Transverse colon (tissue), 4 donors: ENCODE data around the gene KCNN2. TPM values are rescaled to one million over a fixed set of nuclear protein-coding genes. Genes with fewer than 3 reads are reported as not detected.
A peak's percentile ranks its signal among the peaks of the same experiment; 100 is the strongest.

Experiments used
- DNase-seq: peaks from one replicate; pipeline ENCODE4 v3.0.0-alpha.2; 2019
- H3K27ac ChIP-seq, 4 donors: fragments of 200-600 bp; sonication (generic); 2 replicates each; pipeline ENCODE4 v1.5.1; 2016 to 2018; ENCODE audit warnings: inconsistent platforms in 4 of 4
- H3K27me3 ChIP-seq: fragments of 200-600 bp; sonication (generic); 2 replicates; pipeline ENCODE4 v1.5.1; 2017; ENCODE audit warnings: inconsistent platforms
- H3K36me3 ChIP-seq, 4 donors: fragments of 200-600 bp; sonication (generic); 2 replicates each; pipeline ENCODE4 v1.5.1; 2017 to 2019; ENCODE audit warnings: inconsistent platforms in 4 of 4
- H3K4me1 ChIP-seq, 4 donors: fragments of 200-600 bp; sonication (generic); 2 replicates each; pipeline ENCODE4 v1.5.1; 2017 to 2020; ENCODE audit warnings: inconsistent platforms in 4 of 4
- H3K4me3 ChIP-seq, 4 donors: fragments of 200-600 bp; sonication (generic); 1 replicate in 1 of 4; 2 replicates in 3 of 4; pipeline versions ENCODE4 v1.5.1 to v1.6.1; 2017 to 2019; ENCODE audit warnings: inconsistent platforms in 4 of 4
- H3K9me3 ChIP-seq, 2 donors: fragments of 200-600 bp; sonication (generic); 2 replicates each; pipeline ENCODE4 v1.5.1; 2017 to 2019; ENCODE audit warnings: inconsistent platforms in 2 of 2
- CTCF ChIP-seq, 5 experiments: fragments of 200-600 bp in 3 of 5; fragments of 450-650 bp in 2 of 5; sonication (generic) in 3 of 5; IDR thresholded peaks; 1 replicate in 2 of 5; 2 replicates in 3 of 5; pipeline ENCODE4 v1.5.1; 2016 to 2017; ENCODE audit warnings: antibody characterized with exemption in 5 of 5, inconsistent platforms in 3 of 5, mild to moderate bottlenecking in 2 of 5, moderate library complexity in 1 of 5
- EP300 ChIP-seq: sonication (generic); formaldehyde crosslinking; IDR thresholded peaks from one replicate; pipeline ENCODE4 v1.6.1; 2017; ENCODE audit warnings: antibody characterized with exemption, low read depth
- POLR2A ChIP-seq: fragments of 450-650 bp; IDR thresholded peaks from one replicate; pipeline ENCODE4 v1.6.1; 2016; ENCODE audit warnings: antibody characterized with exemption, mild to moderate bottlenecking, moderate library complexity
- POLR2AphosphoS5 ChIP-seq, 3 donors: sonication (generic); formaldehyde crosslinking; IDR thresholded peaks; one replicate each; pipeline ENCODE4 v1.6.1; 2016; ENCODE audit warnings: antibody characterized with exemption in 3 of 3
- WGBS, 2 donors: methylation state at CpG; one replicate each; pipeline ENCODE4 v1.1.5; 2018; ENCODE audit warnings: low coverage in 1 of 2; 5-methylcytosine and 5-hydroxymethylcytosine counted together
- in situ Hi-C, 4 donors: fragments of 200-750 bp; cut with MboI; loops; one replicate each; pipeline versions ENCODE4 v1.15.0 to v1.15.1; 2017; ENCODE audit warnings: low sequenced_read_pairs in 3 of 4, low pct_ligation_motif_present in 1 of 4, low pct_unique_long_range_greater_than_20kb in 1 of 4
- intact Hi-C: fragments of 100-400 bp; cut with DNase I; formaldehyde crosslinking; loops from one replicate; pipeline ENCODE4 v1.15.1; 2023; ENCODE audit warnings: low total_unique reads
- total RNA-seq, 4 donors: library from RNA; depleted of rRNA; stranded (reverse); fragments of >200 nt; gene quantifications; one replicate each; pipeline ENCODE4 v1.1.0, GENCODE V29; 2016

The KCNN2 gene
- total RNA-seq, 4 donors from 2014 or later = 0.16 to 5.8 (median 0.58) TPM

DNA sequence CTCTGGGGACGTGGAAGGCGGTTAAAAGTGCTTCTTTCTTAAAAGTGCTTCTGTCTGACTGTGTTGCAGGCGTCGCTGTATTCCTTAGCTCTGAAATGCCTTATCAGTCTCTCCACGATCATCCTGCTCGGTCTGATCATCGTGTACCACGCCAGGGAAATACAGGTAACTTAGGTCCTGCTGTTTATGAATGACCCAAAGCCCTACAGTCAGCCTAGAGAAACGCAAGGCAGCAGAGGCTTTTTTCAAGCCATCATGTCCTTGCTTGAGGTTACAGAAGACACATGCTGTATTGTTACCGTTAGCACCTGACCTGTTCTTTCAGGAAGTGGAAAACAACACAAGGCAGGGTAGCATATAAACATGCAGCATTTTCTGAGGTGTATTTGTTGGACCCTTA lies 2.0 kb downstream of the KCNN2 start:
- no peaks in the 10 kb centered on the region for H3K36me3 ChIP-seq
- intact Hi-C loops = no loop called here
- H3K27me3 ChIP-seq = peaks cover 69% of the 10 kb centered on the region
- 6 to 23% methylated on average over 3 to 10 of the region's 10 CpGs for WGBS, 2 donors
- in situ Hi-C loops = no loop called here
- H3K4me3 ChIP-seq = peak overlapping the region in 2 of 4 donors; percentile 55 to 58
- TF ChIP-seq POLR2A (no peak), CTCF (IDR thresholded peaks at IDR 0.05) (no peak), EP300 (no peak), POLR2AphosphoS5 (IDR thresholded peaks at IDR 0.05) (no peak)
- H3K27ac ChIP-seq = no peak overlapping the region
- H3K4me1 ChIP-seq = peaks cover 11 to 29% (median 20%) of the 10 kb centered on the region in 4 donors
- no peaks in the 10 kb centered on the region for H3K9me3 ChIP-seq
- DNase-seq = no peak

GRCh38 chr5:114367029-114367428 lies 5.2 kb downstream of the KCNN2 start:
- TF ChIP-seq EP300 = no peak
- TF ChIP-seq CTCF (IDR thresholded peaks at IDR 0.05) = no peak
- no peak for TF ChIP-seq POLR2AphosphoS5 (IDR thresholded peaks at IDR 0.05)
- no peak for TF ChIP-seq POLR2A

DNA sequence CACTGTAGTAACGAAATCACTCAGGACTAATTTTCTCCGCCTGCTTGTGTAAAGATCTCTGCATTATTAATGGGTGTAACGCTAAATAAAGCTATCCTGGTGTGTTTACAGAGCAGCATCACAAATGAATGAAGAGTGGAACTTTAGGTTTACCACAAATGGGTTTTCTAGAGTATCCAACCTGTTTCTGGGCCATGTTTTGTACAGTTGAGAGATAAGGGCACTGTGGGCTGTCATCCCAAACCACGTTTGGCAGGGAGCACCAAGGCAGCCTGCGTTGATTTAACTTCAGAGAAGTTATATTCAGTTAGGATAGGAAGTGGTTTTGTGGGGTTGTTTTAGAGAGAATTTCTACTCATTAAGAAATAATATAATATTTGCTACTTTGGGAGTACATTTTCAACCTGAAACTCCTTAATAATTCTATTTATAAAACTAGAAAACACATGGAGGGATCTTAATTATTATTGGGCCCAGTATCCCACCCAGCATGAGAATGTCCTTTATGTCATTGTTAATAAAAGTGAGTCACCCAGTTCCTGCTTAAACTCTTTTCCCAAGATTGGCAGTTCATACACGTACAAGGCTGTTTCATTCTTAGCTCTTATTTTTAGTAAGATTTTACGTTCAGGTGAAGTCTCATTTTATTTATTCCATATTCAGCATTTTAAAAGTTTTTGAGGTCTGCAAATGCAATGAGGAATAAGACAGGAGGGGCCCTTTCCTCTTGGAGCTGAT lies 8.0 kb downstream of the KCNN2 start:
- Histone ChIP-seq H3K4me3 (no peak overlapping the region), H3K36me3 (no peaks in the 10 kb centered on the region), H3K27ac (no peak overlapping the region), H3K9me3 (no peaks in the 10 kb centered on the region), H3K4me1 (no peaks in the 10 kb centered on the region), H3K27me3 (peaks cover 9% of the 10 kb centered on the region)
- WGBS, 2 donors = 73 to 78% methylated on average over 7 of the region's 7 CpGs
- in situ Hi-C loops (no loop called here), intact Hi-C loops (no loop called here)
- no peak for TF ChIP-seq EP300
- no peak for TF ChIP-seq POLR2A
- TF ChIP-seq POLR2AphosphoS5 (IDR thresholded peaks at IDR 0.05) = no peak
- TF ChIP-seq CTCF (IDR thresholded peaks at IDR 0.05) = no peak
- no peak for DNase-seq

More at GRCh38 chr5:114367029-114367428, 5.2 kb downstream of the KCNN2 start:
- no peak overlapping the region for H3K27ac ChIP-seq
- DNase-seq = no peak
- H3K27me3 ChIP-seq = peaks cover 37% of the 10 kb centered on the region
- intact Hi-C loops (no loop called here), in situ Hi-C loops (no loop called here)
- H3K9me3 ChIP-seq = no peaks in the 10 kb centered on the region
- H3K4me1 ChIP-seq = peaks cover 0 to 15% (median 9%) of the 10 kb centered on the region in 4 donors
- no peak overlapping the region for H3K4me3 ChIP-seq
- no peaks in the 10 kb centered on the region for H3K36me3 ChIP-seq
- 72 to 90% methylated on average over 2 of the region's 2 CpGs for WGBS, 2 donors

DNA sequence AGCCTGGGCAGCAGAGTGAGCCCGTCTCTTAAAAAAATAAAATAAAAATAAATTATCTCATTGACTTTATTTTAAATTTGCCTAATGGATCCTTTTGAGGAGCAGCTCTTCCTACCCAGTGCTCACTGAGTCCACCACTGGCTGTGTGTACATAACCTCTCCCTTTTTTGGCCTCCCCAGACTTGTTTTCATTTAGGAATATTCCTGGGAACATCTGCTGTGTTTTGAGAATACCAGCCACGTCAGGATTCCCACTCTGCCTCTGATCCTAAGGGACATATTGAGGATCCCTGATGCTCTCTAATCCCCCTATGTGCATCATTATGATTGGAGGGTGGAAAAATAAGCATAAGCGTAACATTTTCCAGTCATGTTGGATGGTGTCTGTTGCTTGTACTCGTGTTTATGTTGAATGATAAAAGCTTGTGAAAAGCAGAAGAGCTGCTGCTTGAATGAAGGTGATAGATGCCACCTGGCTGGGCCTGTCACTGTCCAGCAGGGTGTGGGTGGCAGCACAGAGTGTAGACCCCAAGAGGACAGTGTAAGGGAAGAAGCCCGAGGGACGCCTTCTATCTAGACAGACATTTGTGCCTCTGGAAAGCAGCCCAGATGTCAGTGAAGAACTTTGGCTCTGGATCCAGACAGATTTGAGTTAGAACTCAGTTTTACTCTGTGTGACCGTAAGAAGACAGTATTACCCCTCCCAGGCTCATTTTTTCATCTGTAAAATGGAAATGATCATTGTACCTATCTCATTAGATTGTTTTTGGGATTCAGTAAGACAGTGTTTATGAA lies 15.4 kb downstream of the KCNN2 start:
- Histone ChIP-seq H3K27ac (no peak overlapping the region), H3K27me3 (no peaks in the 10 kb centered on the region), H3K4me1 (peaks cover 0 to 9% (median 4%) of the 10 kb centered on the region in 4 donors), H3K9me3 (no peaks in the 10 kb centered on the region), H3K36me3 (no peaks in the 10 kb centered on the region), H3K4me3 (no peak overlapping the region)
- WGBS, 2 donors = 47 to 49% methylated on average over 7 of the region's 7 CpGs
- intact Hi-C loops = no loop called here
- TF ChIP-seq POLR2AphosphoS5 (IDR thresholded peaks at IDR 0.05) (no peak), POLR2A (no peak), CTCF (IDR thresholded peaks at IDR 0.05) (no peak), EP300 (no peak)
- no peak for DNase-seq
- in situ Hi-C loops = no loop called here
